ENCODE results near the gene C16orf92.

The C16orf92 gene

GRCh38 chr16:29989111-29989858 is 33.7 kb upstream of the C16orf92 start:
- DNase-seq, result peak; percentile 47

GRCh38 chr16:29990034-29990433 is 33.0 kb upstream of the C16orf92 start:
- DNase-seq, result no peak

GRCh38 chr16:29990883-29991570 is 32.0 kb upstream of the C16orf92 start:
- no peak for DNase-seq

GRCh38 chr16:29991571-29991904 is 31.5 kb upstream of the C16orf92 start:
- no peak for DNase-seq

GRCh38 chr16:29992344-29992967 is 30.5 kb upstream of the C16orf92 start:
- no peak for DNase-seq

- DNase-seq, result no peak
These were observed 29.7 kb upstream of the C16orf92 start for GRCh38 chr16:29993191-29993902.

GRCh38 chr16:29993903-29994599 is 28.9 kb upstream of the C16orf92 start:
- DNase-seq, result no peak

- peak; percentile 58 for DNase-seq
These were observed 28.2 kb upstream of the C16orf92 start for GRCh38 chr16:29994600-29995323.

- DNase-seq, result peak; percentile 91
These were observed 27.6 kb upstream of the C16orf92 start, which contains the start of gene HIRIP3 for GRCh38 chr16:29995324-29995910. Gene HIRIP3 (minus strand): TSS chr16:29995617. CDS start chr16:29995605, 12 bp downstream.

- peak; percentile 97 for DNase-seq
These were observed 26.9 kb upstream of the C16orf92 start, which contains the start of gene INO80E for GRCh38 chr16:29995911-29996765. Gene INO80E (plus strand): TSS chr16:29996241. CDS start chr16:29996311, 70 bp downstream.

- DNase-seq, result peak; percentile 40
These were observed 26.2 kb upstream of the C16orf92 start for GRCh38 chr16:29996766-29997250.

GRCh38 chr16:29999605-30000004 is 23.4 kb upstream of the C16orf92 start:
- no peak for DNase-seq

- no peak for DNase-seq
These were observed 22.0 kb upstream of the C16orf92 start for GRCh38 chr16:30000735-30001631.

GRCh38 chr16:30002614-30003346 is 20.2 kb upstream of the C16orf92 start:
- DNase-seq, result no peak

GRCh38 chr16:30003670-30004423 is 19.2 kb upstream of the C16orf92 start:
- no peak for DNase-seq

GRCh38 chr16:30004424-30004776 is 18.6 kb upstream of the C16orf92 start:
- DNase-seq, result no peak

- peak; percentile 51 for DNase-seq
These were observed 18.2 kb upstream of the C16orf92 start for GRCh38 chr16:30004811-30005242.
